HFF-Myc (cell line): ENCODE data around the gene EXD3.

Experiments
- DNase-seq: peaks from one replicate; pipeline ENCODE4 v3.0.0-alpha.2; 2011; ENCODE audit warnings: low read depth; ENCODE audit errors: extremely low read depth
- H3K4me3 ChIP-seq: replicated peaks from 2 replicates; pipeline ENCODE4 v1.5.1; 2011; ENCODE audit warnings: low read depth, mild to moderate bottlenecking, control low read depth, low read length
- CTCF ChIP-seq: IDR thresholded peaks from 2 replicates; pipeline ENCODE4 v1.5.1; 2012; ENCODE audit warnings: mild to moderate bottlenecking, low read depth, low read length, control low read depth; ENCODE audit errors: missing control alignments

The EXD3 gene

GRCh38 chr9:137393176-137394150 is 29.5 kb downstream of the EXD3 start:
- DNase-seq: no peak
- no peak for TF ChIP-seq CTCF
- H3K4me3 ChIP-seq: no peak overlapping the region

GRCh38 chr9:137392232-137393007 is 30.5 kb downstream of the EXD3 start:
- no peak for TF ChIP-seq CTCF
- no peak overlapping the region for H3K4me3 ChIP-seq
- DNase-seq: no peak

GRCh38 chr9:137391411-137391754 is 31.6 kb downstream of the EXD3 start:
- no peak for DNase-seq
- TF ChIP-seq CTCF: no peak
- no peak overlapping the region for H3K4me3 ChIP-seq

GRCh38 chr9:137390553-137391410 is 32.2 kb downstream of the EXD3 start:
- no peak for DNase-seq
- TF ChIP-seq CTCF: no peak
- no peak overlapping the region for H3K4me3 ChIP-seq

- no peak overlapping the region for H3K4me3 ChIP-seq
- no peak for TF ChIP-seq CTCF
- no peak for DNase-seq
Observed at GRCh38 chr9:137389428-137389746, 33.6 kb downstream of the EXD3 start.

- DNase-seq: no peak
- no peak for TF ChIP-seq CTCF
- no peak overlapping the region for H3K4me3 ChIP-seq
Observed at GRCh38 chr9:137388589-137389427, 34.2 kb downstream of the EXD3 start.
